ENCODE measurements around the gene NRCAM.

GRCh38 chr7:108129018-108129965 lies 326.9 kb downstream of the NRCAM start:
- no peak for TF ChIP-seq CTCF (conservative IDR thresholded peaks at IDR 0.05)
- TF ChIP-seq ZFX (IDR thresholded peaks at IDR 0.05): no peak

All from C4-2B (cell line).